ENCODE data around the gene PSTPIP2. TPM values are rescaled to one million over a fixed set of nuclear protein-coding genes. Genes with fewer than 3 reads are reported as not detected.

The PSTPIP2 gene
- total RNA-seq, 1 experiment from 2014 or later, result 0.39 TPM

DNA sequence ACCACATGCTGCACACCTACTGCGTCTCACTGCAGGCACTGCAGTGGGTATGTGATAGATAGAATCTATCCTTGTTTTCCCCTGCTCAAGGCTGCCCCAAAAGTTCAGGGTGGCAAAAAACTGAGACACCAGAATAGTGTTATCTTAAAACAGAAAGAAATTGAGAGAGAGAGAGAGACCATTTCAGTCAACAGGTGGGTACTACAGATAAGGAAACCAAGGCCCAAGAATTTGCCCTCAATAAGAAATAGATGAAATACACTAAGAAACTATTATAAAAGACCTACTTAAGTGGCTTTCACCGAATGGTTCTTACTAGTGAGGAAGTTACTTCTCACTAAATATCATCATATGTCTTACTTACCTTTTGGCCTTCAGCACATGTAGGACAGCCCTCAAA is 132.8 kb downstream of the PSTPIP2 start:
- in situ Hi-C loops (cut with HindIII; ENCODE audit: low pct_unique_long_range_greater_than_20kb, low sequenced_read_pairs), result no loop called here
- TF ChIP-seq, protein P1, sequence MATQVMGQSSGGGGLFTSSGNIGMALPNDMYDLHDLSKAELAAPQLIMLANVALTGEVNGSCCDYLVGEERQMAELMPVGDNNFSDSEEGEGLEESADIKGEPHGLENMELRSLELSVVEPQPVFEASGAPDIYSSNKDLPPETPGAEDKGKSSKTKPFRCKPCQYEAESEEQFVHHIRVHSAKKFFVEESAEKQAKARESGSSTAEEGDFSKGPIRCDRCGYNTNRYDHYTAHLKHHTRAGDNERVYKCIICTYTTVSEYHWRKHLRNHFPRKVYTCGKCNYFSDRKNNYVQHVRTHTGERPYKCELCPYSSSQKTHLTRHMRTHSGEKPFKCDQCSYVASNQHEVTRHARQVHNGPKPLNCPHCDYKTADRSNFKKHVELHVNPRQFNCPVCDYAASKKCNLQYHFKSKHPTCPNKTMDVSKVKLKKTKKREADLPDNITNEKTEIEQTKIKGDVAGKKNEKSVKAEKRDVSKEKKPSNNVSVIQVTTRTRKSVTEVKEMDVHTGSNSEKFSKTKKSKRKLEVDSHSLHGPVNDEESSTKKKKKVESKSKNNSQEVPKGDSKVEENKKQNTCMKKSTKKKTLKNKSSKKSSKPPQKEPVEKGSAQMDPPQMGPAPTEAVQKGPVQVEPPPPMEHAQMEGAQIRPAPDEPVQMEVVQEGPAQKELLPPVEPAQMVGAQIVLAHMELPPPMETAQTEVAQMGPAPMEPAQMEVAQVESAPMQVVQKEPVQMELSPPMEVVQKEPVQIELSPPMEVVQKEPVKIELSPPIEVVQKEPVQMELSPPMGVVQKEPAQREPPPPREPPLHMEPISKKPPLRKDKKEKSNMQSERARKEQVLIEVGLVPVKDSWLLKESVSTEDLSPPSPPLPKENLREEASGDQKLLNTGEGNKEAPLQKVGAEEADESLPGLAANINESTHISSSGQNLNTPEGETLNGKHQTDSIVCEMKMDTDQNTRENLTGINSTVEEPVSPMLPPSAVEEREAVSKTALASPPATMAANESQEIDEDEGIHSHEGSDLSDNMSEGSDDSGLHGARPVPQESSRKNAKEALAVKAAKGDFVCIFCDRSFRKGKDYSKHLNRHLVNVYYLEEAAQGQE (IDR thresholded peaks at IDR 0.05; ENCODE audit: insufficient read depth in 1 of 2, low read depth in 2 of 2, low read length in 1 of 2), result no peak
- TF ChIP-seq, protein P2, sequence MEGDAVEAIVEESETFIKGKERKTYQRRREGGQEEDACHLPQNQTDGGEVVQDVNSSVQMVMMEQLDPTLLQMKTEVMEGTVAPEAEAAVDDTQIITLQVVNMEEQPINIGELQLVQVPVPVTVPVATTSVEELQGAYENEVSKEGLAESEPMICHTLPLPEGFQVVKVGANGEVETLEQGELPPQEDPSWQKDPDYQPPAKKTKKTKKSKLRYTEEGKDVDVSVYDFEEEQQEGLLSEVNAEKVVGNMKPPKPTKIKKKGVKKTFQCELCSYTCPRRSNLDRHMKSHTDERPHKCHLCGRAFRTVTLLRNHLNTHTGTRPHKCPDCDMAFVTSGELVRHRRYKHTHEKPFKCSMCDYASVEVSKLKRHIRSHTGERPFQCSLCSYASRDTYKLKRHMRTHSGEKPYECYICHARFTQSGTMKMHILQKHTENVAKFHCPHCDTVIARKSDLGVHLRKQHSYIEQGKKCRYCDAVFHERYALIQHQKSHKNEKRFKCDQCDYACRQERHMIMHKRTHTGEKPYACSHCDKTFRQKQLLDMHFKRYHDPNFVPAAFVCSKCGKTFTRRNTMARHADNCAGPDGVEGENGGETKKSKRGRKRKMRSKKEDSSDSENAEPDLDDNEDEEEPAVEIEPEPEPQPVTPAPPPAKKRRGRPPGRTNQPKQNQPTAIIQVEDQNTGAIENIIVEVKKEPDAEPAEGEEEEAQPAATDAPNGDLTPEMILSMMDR (IDR thresholded peaks at IDR 0.05), result no peak
- no peaks in the 10 kb centered on the region for H3K36me3 ChIP-seq (ENCODE audit: control insufficient read depth, insufficient read depth, low read length)
- H3K4me3 ChIP-seq (ENCODE audit: low read depth in 2 of 2, low read length in 2 of 2), result no peak overlapping the region
- BruUV-seq (replicated peaks), result no TSS peak
- H3K27ac ChIP-seq (ENCODE audit: low read length), result no peak overlapping the region
- no peaks in the 10 kb centered on the region for H3K9me3 ChIP-seq (ENCODE audit: control insufficient read depth, insufficient read depth, low read depth, low read length)
- ChIA-PET POLR2A (no interaction called here), CTCF (no interaction called here)
- H3K27me3 ChIP-seq (ENCODE audit: control insufficient read depth, insufficient read depth, low read length), result no peaks in the 10 kb centered on the region
- intact Hi-C loops (cut with micrococcal nuclease; ENCODE audit: unreplicated experiment), result no loop called here
- H3K4me1 ChIP-seq (ENCODE audit: control insufficient read depth, insufficient read depth, low read length), result no peaks in the 10 kb centered on the region
- DNase-seq (ENCODE audit: low read depth, low spot score) (no peak), ATAC-seq (no peak)

GRCh38 chr18:45938488-45938935 is 133.5 kb downstream of the PSTPIP2 start:
- H3K27me3 ChIP-seq (ENCODE audit: control insufficient read depth, insufficient read depth, low read length), result no peaks in the 10 kb centered on the region
- in situ Hi-C loops (cut with HindIII; ENCODE audit: low pct_unique_long_range_greater_than_20kb, low sequenced_read_pairs), result no loop called here
- no peak overlapping the region for H3K27ac ChIP-seq (ENCODE audit: low read length)
- ChIA-PET CTCF (interaction anchor here (0.7 kb wide), 1 partner anchor 268 kb away, joined by 7 read pairs; no protein-coding TSS in a partner anchor), POLR2A (no interaction called here)
- BruUV-seq (replicated peaks), result no TSS peak
- no peak overlapping the region for H3K4me3 ChIP-seq (ENCODE audit: low read depth in 2 of 2, low read length in 2 of 2)
- ATAC-seq (no peak), DNase-seq (ENCODE audit: low read depth, low spot score) (no peak)
- no peaks in the 10 kb centered on the region for H3K36me3 ChIP-seq (ENCODE audit: control insufficient read depth, insufficient read depth, low read length)
- no peaks in the 10 kb centered on the region for H3K4me1 ChIP-seq (ENCODE audit: control insufficient read depth, insufficient read depth, low read length)
- no peaks in the 10 kb centered on the region for H3K9me3 ChIP-seq (ENCODE audit: control insufficient read depth, insufficient read depth, low read depth, low read length)
- intact Hi-C loops (cut with micrococcal nuclease; ENCODE audit: unreplicated experiment), result no loop called here
- TF ChIP-seq TCF7L2 (IDR thresholded peaks at IDR 0.05; ENCODE audit: low read depth, low read length) (no peak), POLR2AphosphoS5 (IDR thresholded peaks at IDR 0.05; ENCODE audit: low read depth, low read length) (no peak)

GRCh38 chr18:45935591-45936335 is 136.3 kb downstream of the PSTPIP2 start:
- Histone ChIP-seq H3K27ac (ENCODE audit: low read length) (no peak overlapping the region), H3K4me1 (ENCODE audit: control insufficient read depth, insufficient read depth, low read length) (no peaks in the 10 kb centered on the region), H3K4me3 (ENCODE audit: low read depth in 2 of 2, low read length in 2 of 2) (no peak overlapping the region), H3K36me3 (ENCODE audit: control insufficient read depth, insufficient read depth, low read length) (no peaks in the 10 kb centered on the region), H3K27me3 (ENCODE audit: control insufficient read depth, insufficient read depth, low read length) (no peaks in the 10 kb centered on the region), H3K9me3 (ENCODE audit: control insufficient read depth, insufficient read depth, low read depth, low read length) (no peaks in the 10 kb centered on the region)
- ATAC-seq, result no peak
- intact Hi-C loops (cut with micrococcal nuclease; ENCODE audit: unreplicated experiment), result no loop called here
- TF ChIP-seq, protein P2 (IDR thresholded peaks at IDR 0.05), result no peak
- TF ChIP-seq SIN3A (IDR thresholded peaks at IDR 0.05; ENCODE audit: borderline replicate concordance, insufficient read depth, low read depth, low read length), result no peak
- no peak for TF ChIP-seq TCF7L2 (IDR thresholded peaks at IDR 0.05; ENCODE audit: low read depth, low read length)
- TF ChIP-seq, protein P1 (IDR thresholded peaks at IDR 0.05; ENCODE audit: insufficient read depth in 1 of 2, low read depth in 2 of 2, low read length in 1 of 2), result no peak
- no peak for TF ChIP-seq POLR2AphosphoS5 (IDR thresholded peaks at IDR 0.05; ENCODE audit: low read depth, low read length)
- DNase-seq (ENCODE audit: low read depth, low spot score), result no peak
- CTCF ChIA-PET, result no interaction called here
- no TSS peak for BruUV-seq (replicated peaks)
- POLR2A ChIA-PET, result no interaction called here
- in situ Hi-C loops (cut with HindIII; ENCODE audit: low pct_unique_long_range_greater_than_20kb, low sequenced_read_pairs), result no loop called here
